Right ventricle myocardium superior (tissue), 1 donor: Measurements from ENCODE around the gene NLGN3. TPM values are rescaled to one million over a fixed set of nuclear protein-coding genes. Genes with fewer than 3 reads are reported as not detected.

Experiments used
- ATAC-seq: fragments of 200-7000 bp; cut with Tn5 transposase; one replicate; pipeline ENCODE4 v1.9.1; 2020; ENCODE audit warnings: mild to moderate bottlenecking; ENCODE audit not compliant: poor library complexity
- DNase-seq: peaks from one replicate; pipeline ENCODE4 v3.0.0-alpha.2; 2020
- intact Hi-C: fragments of 100-400 bp; cut with DNase I; formaldehyde crosslinking; loops from one replicate; pipeline ENCODE4 v1.11.2; 2022
- long read RNA-seq: library from polyadenylated mRNA; unstranded; transcript quantifications from one replicate; pipeline ENCODE4 v2.0.0, GENCODE V29; 2021
- total RNA-seq: library from RNA; stranded (reverse); fragmentation: NEBNext Ultra II Directional; extraction: Animal tissue kit (Norgen Biotek cat#: 25700); gene quantifications from one replicate; pipeline ENCODE4 v1.2.1, GENCODE V29; 2021
- donor health status: DM: no; HTN: yes; CAD: no; lungs with severe emphysema.

NLGN3 gene
- total RNA-seq = 0.38 TPM
- long read RNA-seq, partial matches to known transcripts = 1 of 1 reads
- long read RNA-seq, other reads (novel, unspliced or antisense) = 0 of 1 reads

DNA sequence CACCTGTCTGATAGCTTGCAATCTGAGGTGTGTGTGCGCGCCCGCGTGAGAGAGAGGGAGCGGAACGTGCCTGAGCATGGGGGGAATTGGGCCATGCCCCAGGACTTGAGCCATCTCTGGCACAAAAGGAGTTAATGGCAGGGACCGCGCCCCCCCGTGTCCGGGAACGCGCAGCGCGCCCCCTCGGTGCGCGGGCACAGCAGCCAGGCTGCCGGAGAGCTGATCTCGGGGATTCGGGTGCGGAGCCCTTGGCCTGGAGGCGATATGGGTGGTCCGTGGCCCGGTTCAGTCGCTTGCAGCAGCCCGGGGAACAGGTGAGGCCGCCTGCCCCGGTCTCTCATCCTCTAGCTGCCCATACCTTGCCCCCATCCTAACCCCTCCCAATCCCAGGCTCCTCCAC is at the start of gene NLGN3:
Gene NLGN3, plus strand, starts transcription at position 191 of the 400 bp plus-strand sequence. CDS start 2,909 bp downstream, outside the sequence.
- intact Hi-C loops = no loop called here
- no peak for DNase-seq
- ATAC-seq = no peak

DNA sequence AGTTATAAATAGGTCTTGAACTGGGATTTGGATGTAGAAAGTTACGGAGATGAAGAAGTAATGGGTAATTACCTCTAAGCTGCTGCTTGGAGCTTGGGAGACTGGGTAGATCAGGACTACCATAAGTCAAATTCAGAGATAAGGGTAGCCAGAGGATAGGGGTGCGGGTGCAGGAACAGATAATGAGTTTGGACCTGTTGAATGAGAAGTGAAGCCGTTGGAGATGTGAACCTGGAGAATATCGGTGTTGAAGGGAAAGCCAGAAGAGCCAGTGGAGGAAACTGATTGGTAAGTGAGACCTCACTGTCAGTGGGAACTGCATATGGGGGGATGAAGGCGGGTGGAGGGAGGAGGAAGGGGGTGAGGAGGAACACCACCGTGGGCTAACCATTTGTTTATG is 49.6 kb upstream of the NLGN3 start:
- intact Hi-C loops = no loop called here
- DNase-seq = no peak
- ATAC-seq = no peak

DNA sequence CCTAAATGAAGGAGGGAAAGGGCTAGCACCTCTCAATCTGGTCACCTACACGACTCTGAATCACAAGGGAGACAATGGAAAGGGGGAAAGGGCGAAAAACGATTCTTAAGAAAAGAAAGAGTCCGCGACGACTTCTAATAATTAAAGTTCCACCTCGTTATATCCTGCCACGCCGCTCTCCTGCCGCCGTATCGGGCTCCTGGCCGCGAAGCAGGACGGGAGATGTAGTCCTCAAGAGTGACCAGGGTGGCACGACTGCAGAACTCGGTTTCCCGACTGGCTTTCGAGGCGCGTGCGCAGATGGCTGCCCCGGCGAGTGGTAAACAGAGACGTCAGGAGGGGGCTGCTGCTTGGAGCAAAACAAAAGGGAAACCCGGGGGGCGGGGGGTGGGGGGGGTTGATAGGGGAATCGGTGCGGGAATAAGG is 49.1 kb upstream of the NLGN3 start, which contains the start of gene FOXO4:
Gene FOXO4, plus strand, starts transcription at position 297 of the 426 bp plus-strand sequence. CDS start 678 bp downstream, outside the sequence.
- intact Hi-C loops = no loop called here
- DNase-seq = peak; percentile 95
- peak; percentile 98 for ATAC-seq

DNA sequence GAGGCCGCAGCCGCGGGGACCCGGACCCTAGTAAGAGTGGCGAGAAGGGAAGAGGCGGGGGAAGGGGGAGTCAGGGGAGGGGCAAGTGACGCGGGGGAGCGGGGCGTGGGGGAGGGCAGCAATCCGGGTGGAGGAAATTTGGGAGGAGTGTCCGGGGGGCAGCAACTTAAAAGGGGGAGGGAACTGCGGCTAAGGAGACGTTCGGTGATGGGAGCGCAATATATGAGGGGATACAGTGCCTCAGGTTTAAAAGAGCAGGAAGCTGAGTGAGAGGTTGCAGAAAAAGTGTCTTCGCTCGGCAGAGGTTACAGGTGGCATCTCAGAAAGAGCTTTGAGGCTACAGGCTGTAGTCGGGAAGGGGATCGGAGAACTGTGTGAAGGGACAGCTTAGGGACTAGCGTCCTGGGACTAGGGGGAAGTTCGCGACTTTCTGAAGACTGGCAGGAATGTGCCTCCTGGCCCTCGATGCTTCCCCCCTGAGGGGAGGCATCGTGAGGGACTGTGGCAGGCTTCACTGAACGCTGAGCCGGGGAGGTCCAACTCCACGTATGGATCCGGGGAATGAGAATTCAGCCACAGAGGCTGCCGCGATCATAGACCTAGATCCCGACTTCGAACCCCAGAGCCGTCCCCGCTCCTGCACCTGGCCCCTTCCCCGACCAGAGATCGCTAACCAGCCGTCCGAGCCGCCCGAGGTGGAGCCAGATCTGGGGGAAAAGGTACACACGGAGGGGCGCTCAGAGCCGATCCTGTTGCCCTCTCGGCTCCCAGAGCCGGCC is 48.5 kb upstream of the NLGN3 start:
- intact Hi-C loops = no loop called here
- ATAC-seq (peak; percentile 91), DNase-seq (no peak)

DNA sequence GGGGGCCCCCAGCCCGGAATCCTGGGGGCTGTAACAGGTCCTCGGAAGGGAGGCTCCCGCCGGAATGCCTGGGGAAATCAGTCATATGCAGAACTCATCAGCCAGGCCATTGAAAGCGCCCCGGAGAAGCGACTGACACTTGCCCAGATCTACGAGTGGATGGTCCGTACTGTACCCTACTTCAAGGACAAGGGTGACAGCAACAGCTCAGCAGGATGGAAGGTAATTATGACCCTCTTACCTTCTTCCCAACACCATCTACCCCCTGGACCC is 47.9 kb upstream of the NLGN3 start:
- no peak for DNase-seq
- intact Hi-C loops = no loop called here

DNA sequence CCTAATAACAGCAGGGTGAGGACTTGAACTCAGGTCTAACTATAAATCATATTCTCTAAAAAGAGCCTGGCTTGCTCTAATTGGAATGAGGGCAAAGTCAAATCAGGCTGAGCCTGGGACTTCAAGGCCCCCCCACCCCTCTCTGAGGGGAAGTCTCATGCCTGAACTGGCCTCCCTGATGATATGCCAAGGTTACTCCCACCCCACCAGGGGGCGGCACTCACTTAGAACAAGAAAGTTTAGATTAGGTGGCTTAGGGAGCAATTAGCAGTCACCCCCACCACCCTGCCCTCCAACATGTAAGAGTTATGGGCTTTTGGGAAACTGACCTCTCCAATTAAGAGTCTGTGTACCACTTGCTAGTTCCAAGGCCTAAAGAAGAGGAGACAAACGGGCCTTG is 46.3 kb upstream of the NLGN3 start:
- intact Hi-C loops = no loop called here
- ATAC-seq = peak; percentile 34
- peak; percentile 64 for DNase-seq

More for the DNA sequence above, 47.9 kb upstream of the NLGN3 start:
- peak; percentile 13 for ATAC-seq

DNA sequence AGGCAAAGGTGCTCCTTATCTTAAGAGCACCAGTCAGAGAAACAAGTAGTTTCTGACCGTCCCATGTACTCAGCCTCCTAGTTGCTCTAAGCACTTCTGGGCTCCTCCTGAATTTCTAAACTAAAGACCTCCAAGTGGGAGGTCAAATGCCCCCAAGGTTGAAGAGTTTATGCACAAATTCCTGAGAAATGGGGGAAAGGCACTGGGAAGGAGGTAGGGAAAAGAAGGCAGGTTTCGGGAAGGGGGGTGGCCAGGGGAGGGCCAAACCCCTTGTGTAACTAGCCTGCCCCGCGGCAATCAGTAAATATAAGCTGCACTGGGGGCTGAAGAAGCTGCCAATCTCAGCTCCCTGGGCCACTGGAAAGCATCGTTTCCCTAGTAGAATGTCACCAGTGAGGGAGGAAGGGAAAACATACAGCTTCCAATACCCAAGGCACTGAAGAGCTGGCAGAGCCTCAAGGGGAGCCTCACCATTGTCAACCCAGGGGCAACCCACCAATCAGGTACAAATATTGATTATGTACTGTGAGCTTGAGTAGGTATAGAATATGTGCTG is 45.6 kb upstream of the NLGN3 start:
- no peak for ATAC-seq
- intact Hi-C loops = no loop called here
- no peak for DNase-seq

DNA sequence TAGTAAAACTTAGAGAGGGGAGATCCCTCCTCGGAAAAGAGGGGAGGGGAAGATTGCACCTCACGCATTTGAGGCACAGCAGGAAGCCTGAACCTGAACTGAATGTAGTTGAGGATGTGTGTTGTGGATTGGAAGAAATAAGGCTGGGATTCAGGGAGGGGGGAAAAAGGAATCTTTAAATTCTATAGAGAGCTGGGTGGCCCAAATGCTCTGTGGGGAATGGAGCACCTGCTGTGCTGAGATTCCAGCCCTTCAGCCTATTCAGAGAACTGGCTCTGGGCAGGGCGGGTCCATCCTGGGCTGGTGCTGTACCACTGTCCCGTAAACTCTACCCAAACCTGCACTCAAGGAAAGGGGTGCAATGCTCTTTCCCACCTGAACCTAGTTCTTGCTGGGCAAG is 44.9 kb upstream of the NLGN3 start:
- no peak for DNase-seq
- intact Hi-C loops = no loop called here
- ATAC-seq = no peak

DNA sequence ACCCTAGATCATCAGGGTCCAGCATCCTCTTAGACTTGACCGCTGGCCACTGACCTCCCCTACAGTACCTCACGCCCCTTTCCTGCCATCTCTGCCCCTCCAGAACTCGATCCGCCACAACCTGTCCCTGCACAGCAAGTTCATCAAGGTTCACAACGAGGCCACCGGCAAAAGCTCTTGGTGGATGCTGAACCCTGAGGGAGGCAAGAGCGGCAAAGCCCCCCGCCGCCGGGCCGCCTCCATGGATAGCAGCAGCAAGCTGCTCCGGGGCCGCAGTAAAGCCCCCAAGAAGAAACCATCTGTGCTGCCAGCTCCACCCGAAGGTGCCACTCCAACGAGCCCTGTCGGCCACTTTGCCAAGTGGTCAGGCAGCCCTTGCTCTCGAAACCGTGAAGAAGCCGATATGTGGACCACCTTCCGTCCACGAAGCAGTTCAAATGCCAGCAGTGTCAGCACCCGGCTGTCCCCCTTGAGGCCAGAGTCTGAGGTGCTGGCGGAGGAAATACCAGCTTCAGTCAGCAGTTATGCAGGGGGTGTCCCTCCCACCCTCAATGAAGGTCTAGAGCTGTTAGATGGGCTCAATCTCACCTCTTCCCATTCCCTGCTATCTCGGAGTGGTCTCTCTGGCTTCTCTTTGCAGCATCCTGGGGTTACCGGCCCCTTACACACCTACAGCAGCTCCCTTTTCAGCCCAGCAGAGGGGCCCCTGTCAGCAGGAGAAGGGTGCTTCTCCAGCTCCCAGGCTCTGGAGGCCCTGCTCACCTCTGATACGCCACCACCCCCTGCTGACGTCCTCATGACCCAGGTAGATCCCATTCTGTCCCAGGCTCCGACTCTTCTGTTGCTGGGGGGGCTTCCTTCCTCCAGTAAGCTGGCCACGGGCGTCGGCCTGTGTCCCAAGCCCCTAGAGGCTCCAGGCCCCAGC is 43.8 kb upstream of the NLGN3 start:
- DNase-seq (no peak), ATAC-seq (no peak)
- intact Hi-C loops = no loop called here

DNA sequence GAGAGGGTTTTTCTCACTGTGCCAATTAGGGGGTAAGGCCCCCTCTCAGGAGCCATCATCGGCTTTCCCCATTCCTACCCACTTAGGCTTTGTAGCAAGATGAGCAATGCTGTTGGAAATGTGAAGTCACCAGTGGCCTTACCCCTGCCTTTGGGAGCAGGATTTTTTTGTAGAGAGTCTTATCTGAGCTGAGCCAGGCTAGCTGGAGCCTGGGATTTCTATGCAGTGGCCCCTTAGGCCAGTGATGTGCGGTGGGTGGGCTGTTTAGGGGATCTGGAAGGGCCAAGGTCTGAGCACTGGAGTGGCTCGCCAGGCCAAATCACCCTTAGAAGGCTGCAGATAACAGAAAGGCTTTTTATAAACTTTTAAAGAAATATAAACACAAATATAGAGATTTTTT is 42.3 kb upstream of the NLGN3 start:
- intact Hi-C loops = no loop called here
- no peak for DNase-seq
- ATAC-seq = no peak

DNA sequence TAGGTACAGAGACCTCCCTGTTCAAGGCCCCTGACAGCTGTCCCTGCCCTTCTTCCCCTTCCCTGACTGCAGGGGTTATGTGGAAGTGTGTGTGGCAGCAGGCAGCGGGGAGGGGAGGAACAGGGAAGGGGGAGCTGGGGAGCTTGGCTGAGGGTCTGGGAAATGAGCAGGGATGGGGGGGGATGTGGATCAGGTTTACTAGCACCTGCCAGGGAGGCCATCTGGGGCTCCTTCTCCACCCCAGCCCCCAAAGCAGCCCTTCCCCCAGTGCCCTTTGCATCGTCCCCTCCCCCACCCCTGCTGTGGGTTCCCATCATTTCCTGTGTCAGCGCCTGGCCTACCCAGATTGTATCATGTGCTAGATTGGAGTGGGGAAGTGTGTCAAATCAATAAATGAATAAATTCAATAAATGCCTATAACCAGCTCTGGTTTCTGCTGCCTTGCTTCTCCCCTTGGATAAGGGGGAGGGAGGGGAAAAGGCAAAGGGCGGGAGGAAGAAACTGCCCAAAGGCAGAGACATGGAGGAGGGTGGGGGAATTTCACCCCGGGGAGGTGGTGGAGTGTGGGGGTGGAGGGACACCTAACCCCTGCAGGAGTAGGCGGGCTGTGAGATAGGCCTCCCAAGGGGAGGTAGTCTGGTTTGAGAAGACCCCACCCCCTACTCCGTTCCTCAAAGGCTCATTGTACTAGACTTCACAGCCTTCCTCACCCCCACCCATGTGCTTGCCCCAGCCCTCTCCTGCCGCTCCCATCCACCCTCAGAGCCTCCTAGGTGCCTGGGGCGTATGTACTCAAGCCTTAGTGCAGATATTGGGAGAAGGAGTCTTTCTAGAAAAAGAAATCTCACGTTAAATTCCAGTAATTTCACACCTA is 41.3 kb upstream of the NLGN3 start:
- ATAC-seq (no peak), DNase-seq (no peak)

DNA sequence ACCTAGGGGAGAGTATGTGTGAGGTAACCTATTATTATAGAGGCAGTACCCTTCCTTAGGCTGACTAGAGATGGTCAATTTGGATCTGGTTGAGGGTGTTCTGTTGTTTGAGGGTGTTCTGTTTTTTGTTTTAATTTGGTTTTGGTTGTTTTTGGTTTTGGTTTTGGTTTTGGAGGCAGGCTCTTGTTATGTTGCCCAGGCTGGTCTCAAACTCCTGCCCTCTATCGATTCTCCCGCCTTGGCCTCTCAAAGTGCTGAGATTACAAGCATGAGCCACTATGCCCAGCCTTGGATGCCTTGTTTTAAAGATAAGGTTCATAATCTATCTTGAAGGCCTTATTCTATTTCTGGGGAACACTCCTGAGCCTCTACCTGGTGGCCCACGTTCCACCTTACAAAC is 39.0 kb upstream of the NLGN3 start:
- intact Hi-C loops = no loop called here
- no peak for ATAC-seq

More for the DNA sequence above, 41.3 kb upstream of the NLGN3 start:
- intact Hi-C loops = no loop called here

DNA sequence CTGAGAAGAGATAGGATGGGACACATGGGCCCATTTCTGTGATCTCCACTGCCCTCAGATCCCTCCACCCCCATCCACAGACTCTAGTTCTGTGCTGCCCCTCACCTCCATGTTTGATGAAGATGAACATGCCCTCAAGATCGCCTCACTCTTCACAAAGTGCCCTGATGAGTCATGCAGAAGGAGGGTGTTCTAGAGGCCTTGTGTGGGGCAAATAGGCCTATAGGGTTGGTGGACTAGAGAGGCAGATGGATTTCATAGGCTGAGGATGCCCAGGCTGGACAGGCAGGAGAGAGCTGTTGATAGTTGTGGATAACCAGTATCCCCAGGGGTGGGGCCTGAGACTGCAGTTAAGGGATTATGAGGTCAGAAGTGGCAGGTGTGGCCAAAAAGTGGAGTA is 38.2 kb upstream of the NLGN3 start, which contains the start of gene CXorf65:
Gene CXorf65, minus strand, starts transcription at position 314 of the 400 bp plus-strand sequence. Its CDS starts 184 bp downstream, at position 130.
- ATAC-seq (no peak), DNase-seq (no peak)
- intact Hi-C loops = no loop called here

More for the DNA sequence above, 39.0 kb upstream of the NLGN3 start:
- DNase-seq = no peak

DNA sequence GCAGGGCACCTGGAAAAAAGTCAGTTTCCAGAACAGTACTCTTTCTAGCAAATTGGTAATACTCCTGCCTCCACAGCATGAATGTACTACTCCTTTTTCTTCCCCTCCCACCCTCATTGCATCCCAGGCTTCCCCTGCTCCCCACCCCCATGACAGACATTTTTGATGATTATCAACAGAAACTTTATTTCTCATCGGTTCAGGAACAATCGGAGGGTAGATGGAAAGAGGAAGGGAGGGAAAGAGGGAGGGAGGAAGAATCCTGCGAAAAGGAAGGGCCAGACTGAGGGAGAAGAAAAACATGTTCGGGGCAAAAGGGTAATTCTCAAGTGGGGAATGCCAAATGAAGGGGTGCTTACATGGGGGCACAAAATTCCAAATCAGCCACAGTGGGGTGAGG is 37.4 kb upstream of the NLGN3 start:
- intact Hi-C loops = no loop called here
- ATAC-seq = no peak
- no peak for DNase-seq

DNA sequence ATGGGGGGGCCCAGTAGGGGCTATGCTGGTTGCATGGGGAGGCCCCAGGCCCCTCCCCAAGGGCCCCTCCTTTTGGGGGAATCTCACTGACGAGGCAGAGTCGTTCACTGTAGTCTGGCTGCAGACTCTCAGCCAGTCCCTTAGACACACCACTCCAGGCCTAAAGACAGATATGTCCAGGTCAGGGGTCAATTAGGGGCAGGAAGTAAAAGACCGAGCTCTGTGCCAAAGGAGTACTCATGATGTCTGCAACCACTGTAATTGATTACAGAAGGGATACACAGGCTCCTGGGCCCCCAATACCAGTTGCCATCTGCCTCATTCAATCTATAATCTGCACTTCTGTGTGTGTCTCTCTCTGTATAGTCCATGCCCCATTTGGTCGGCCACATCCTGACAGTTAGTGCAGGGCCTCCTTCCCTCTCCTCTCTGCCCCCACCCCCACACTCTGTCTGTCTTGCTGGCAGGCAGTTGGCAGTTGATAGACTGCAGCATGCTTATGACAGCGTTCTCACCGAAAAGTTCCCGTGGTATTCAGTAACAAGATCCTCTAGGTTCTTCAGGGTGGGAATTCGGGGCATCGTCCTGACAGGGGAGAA is 36.8 kb upstream of the NLGN3 start:
- DNase-seq (no peak), ATAC-seq (no peak)
- intact Hi-C loops = no loop called here

DNA sequence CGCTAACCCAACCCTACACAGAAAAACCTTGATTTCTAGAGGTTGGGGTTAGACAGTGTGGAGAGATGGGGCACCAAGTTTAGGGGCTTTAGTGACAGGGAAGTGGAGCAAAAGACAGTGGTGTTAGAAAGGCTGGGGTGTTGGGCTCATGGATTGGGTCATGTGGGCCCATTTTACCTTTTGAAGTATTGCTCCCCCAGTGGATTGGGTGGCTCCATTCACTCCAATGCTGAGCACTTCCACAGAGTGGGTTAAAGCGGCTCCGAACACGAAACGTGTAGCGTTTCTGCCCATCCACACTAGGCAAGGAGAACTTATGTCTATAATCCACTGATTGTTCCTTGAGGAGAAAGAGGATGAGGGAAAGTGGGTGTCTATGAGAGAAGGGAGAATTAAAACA is 35.6 kb upstream of the NLGN3 start:
- ATAC-seq (no peak), DNase-seq (no peak)
- intact Hi-C loops = no loop called here

DNA sequence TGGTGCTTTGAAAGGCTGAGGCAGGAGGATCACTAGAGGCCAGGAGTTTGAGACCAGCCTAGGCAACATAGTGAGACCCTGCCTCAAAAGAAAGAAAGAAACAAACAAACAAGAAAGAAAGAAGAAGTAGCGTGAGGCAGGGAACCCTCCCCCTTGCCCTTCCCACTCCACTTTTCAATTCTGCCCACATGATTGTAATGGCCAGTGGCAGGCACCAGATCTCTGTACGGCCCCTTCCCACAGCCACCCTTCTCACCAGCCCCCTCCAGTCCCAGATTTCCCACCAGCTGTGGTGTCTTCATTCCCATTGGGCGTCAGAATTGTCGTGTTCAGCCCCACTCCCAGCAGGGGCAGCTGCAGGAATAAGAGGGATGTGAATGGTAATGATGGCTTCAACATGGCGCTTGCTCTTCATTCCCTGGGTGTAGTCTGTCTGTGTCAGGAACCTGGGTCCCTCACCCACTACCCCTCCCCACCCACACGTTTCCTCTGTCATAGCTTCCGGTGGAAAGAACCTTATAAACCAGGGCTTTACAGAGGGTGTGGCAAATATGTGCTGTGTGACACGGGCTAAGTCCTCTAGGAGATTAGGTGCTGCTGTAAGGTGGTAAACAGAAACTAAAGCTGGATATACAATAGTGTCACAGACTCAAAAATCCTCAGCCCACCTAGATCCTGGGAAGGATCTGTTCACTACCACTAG is 33.3 kb upstream of the NLGN3 start, which contains the start of gene IL2RG:
Gene IL2RG, minus strand, starts transcription at position 437 of the 703 bp plus-strand sequence. Its CDS starts 38 bp downstream, at position 399.
- intact Hi-C loops = no loop called here
- no peak for ATAC-seq

More for the DNA sequence above, 33.3 kb upstream of the NLGN3 start, which contains the start of gene IL2RG:
- no peak for DNase-seq
